Spleen (tissue), 13 donors: Measurements from ENCODE around the gene LMCD1. TPM values are rescaled to one million over a fixed set of nuclear protein-coding genes. Genes with fewer than 3 reads are reported as not detected.

Experiments used
- DNase-seq: peaks from one replicate; pipeline ENCODE4 v3.0.0-alpha.2; 2020
- H3K27ac ChIP-seq, 8 donors: fragments of 200-600 bp; sonication (generic) in 7 of 8; 1 replicate in 4 of 8; 2 replicates in 4 of 8; pipeline versions ENCODE4 v1.5.0 to v1.8.0; 2016 to 2021; ENCODE audit warnings: inconsistent platforms in 4 of 8, mild to moderate bottlenecking in 4 of 8, moderate library complexity in 1 of 8
- H3K27me3 ChIP-seq, 7 donors: fragments of 200-600 bp; sonication (generic) in 6 of 7; replicated peaks in 1 of 7; 1 replicate in 4 of 7; 2 replicates in 3 of 7; pipeline versions ENCODE4 v1.5.0 to v1.8.0; 2016 to 2021; ENCODE audit warnings: inconsistent platforms in 3 of 7, mild to moderate bottlenecking in 1 of 7
- H3K36me3 ChIP-seq, 6 donors: fragments of 200-600 bp; sonication (generic) in 5 of 6; 1 replicate in 4 of 6; 2 replicates in 2 of 6; pipeline versions ENCODE4 v1.5.0 to v1.8.0; 2016 to 2021; ENCODE audit warnings: inconsistent platforms in 2 of 6
- H3K4me1 ChIP-seq, 6 donors: fragments of 200-600 bp; sonication (generic) in 5 of 6; 1 replicate in 3 of 6; 2 replicates in 3 of 6; pipeline versions ENCODE4 v1.5.0 to v1.8.0; 2016 to 2021; ENCODE audit warnings: inconsistent platforms in 3 of 6
- H3K4me3 ChIP-seq, 8 donors: fragments of 200-600 bp; sonication (generic) in 7 of 8; 1 replicate in 4 of 8; 2 replicates in 4 of 8; pipeline versions ENCODE4 v1.5.0 to v1.8.0; 2016 to 2021; ENCODE audit warnings: inconsistent platforms in 4 of 8, mild to moderate bottlenecking in 4 of 8, moderate library complexity in 2 of 8
- H3K9me3 ChIP-seq, 8 donors: fragments of 200-600 bp; sonication (generic) in 7 of 8; 1 replicate in 4 of 8; 2 replicates in 4 of 8; pipeline versions ENCODE4 v1.5.0 to v1.8.0; 2016 to 2021; ENCODE audit warnings: inconsistent platforms in 4 of 8
- CTCF ChIP-seq, 11 experiments: fragments of 200-600 bp in 7 of 11; fragments of 450-650 bp in 4 of 11; sonication (generic) in 4 of 11; IDR thresholded peaks in 8 of 11; conservative IDR thresholded peaks in 3 of 11; 1 replicate in 7 of 11; 2 replicates in 4 of 11; pipeline versions ENCODE4 v1.4.0 to v1.8.0; 2016 to 2021; ENCODE audit warnings: antibody characterized with exemption in 11 of 11, inconsistent platforms in 4 of 11, mild to moderate bottlenecking in 1 of 11
- POLR2A ChIP-seq, 3 donors: fragments of 450-650 bp; IDR thresholded peaks; one replicate each; pipeline ENCODE4 v1.5.1; 2017; ENCODE audit warnings: antibody characterized with exemption in 3 of 3, mild to moderate bottlenecking in 1 of 3
- POLR2AphosphoS5 ChIP-seq, 3 donors: sonication (generic); formaldehyde crosslinking; IDR thresholded peaks; one replicate each; pipeline ENCODE4 v1.5.1; 2017; ENCODE audit warnings: antibody characterized with exemption in 3 of 3
- WGBS, 5 donors: extraction: QIAGEN DNeasy Blood & Tissue Kit in 3 of 5; methylation state at CpG; one replicate each; pipeline versions ENCODE4 v1.1.5 to v1.1.7; 2013 to 2018; 5-methylcytosine and 5-hydroxymethylcytosine counted together
- intact Hi-C: fragments of 100-400 bp; cut with DNase I; formaldehyde crosslinking; loops from one replicate; pipeline ENCODE4 v1.15.0; 2023; ENCODE audit warnings: low total_unique reads
- long read RNA-seq, 2 donors: transcript quantifications; one replicate each; lab custom pipeline, GENCODE V29; 2026
- polyA plus RNA-seq, 3 donors: library from polyadenylated mRNA; stranded (reverse); fragments of 200-250 nt; gene quantifications; one replicate each; pipeline ENCODE4 v1.2.1, GENCODE V29; 2013
- total RNA-seq, 7 donors: library from RNA; depleted of rRNA in 3 of 7; stranded (reverse); fragments of >200 nt in 3 of 7; fragmentation: NEBNext Ultra II Directional in 4 of 7; extraction: Animal tissue kit (Norgen Biotek cat#: 25700) in 4 of 7; gene quantifications; one replicate each; pipeline versions ENCODE4 v1.1.0 to v1.2.1, GENCODE V29; 2016 to 2021
- donor health status: healthy with polysubstance abuse.
- donor health status: DM: no; HTN: no; CAD: no; lungs with moderate emphysema.
- donor health status: DM: no; HTN: no; CAD: no.
- donor health status: Bipolar disorder and iron deficiency.
- donor health status: healthy.
- donor health status: DM: no; HTN: no; CAD: no.
- donor health status: DM: yes; HTN: yes; CAD: no.

Gene LMCD1
- total RNA-seq (100 to 1,000 TPM in 1 of 7 donors, 10 to 100 TPM in 6; 60.3 to 203 (median 81.5) TPM), polyA plus RNA-seq (10 to 100 TPM; 24.5 to 44.0 (median 33.2) TPM)
- long read RNA-seq, donor 1, full-length matches to known transcripts, result 21 of 43 reads
- long read RNA-seq, donor 1, partial matches to known transcripts, result 22 of 43 reads
- long read RNA-seq, donor 1, other reads (novel, unspliced or antisense), result 0 of 43 reads
- long read RNA-seq, donor 2, full-length matches to known transcripts, result 22 of 22 reads
- long read RNA-seq, donor 2, partial matches to known transcripts, result 0 of 22 reads
- long read RNA-seq, donor 2, other reads (novel, unspliced or antisense), result 0 of 22 reads

- peak in 1 of 3 donors; percentile 56 for TF ChIP-seq POLR2A (IDR thresholded peaks at IDR 0.05)
- TF ChIP-seq POLR2AphosphoS5 (IDR thresholded peaks at IDR 0.05), result peak; percentile 87 to 92 (median 91)
- TF ChIP-seq CTCF (IDR thresholded peaks at IDR 0.05 in 8 of 11, conservative IDR thresholded peaks at IDR 0.05 in 3 of 11), result peak in 4 of 11 experiments; percentile 18 to 40 (median 30)
- Histone ChIP-seq H3K27me3 (peaks cover 0 to 14% (median 0%) of the 10 kb centered on the region in 7 donors), H3K9me3 (no peaks in the 10 kb centered on the region), H3K4me3 (peak within 1 kb of the TSS; percentile 29 to 71 (median 42)), H3K4me1 (peaks cover 8 to 61% (median 38%) of the 10 kb centered on the region in 6 donors), H3K36me3 (no peaks in the 10 kb centered on the region), H3K27ac (peak within 1 kb of the TSS; percentile 66 to 86 (median 80))
- WGBS, 5 donors, result 2 to 7% (median 3%) methylated on average over 29 to 49 of the region's 49 CpGs
- intact Hi-C loops, result no loop called here
- DNase-seq, result peak; percentile 94
Observed at GRCh38 chr3:8501371-8502131, at the start of gene LMCD1. Gene LMCD1, plus strand, starts transcription at chr3:8501823. Its CDS starts 116 bp downstream, at chr3:8501939.

- intact Hi-C loops, result no loop called here
- 78 to 89% (median 86%) methylated on average over 4 of the region's 4 CpGs for WGBS, 5 donors
- no peak for DNase-seq
- H3K4me3 ChIP-seq, result no peak overlapping the region
- TF ChIP-seq POLR2A (IDR thresholded peaks at IDR 0.05) (no peak), CTCF (IDR thresholded peaks at IDR 0.05 in 8 of 11, conservative IDR thresholded peaks at IDR 0.05 in 3 of 11) (no peak), POLR2AphosphoS5 (IDR thresholded peaks at IDR 0.05) (no peak)
- H3K4me1 ChIP-seq, result no peaks in the 10 kb centered on the region
- no peaks in the 10 kb centered on the region for H3K27me3 ChIP-seq
- no peaks in the 10 kb centered on the region for H3K36me3 ChIP-seq
- H3K27ac ChIP-seq, result no peak overlapping the region
- H3K9me3 ChIP-seq, result no peaks in the 10 kb centered on the region
Observed at GRCh38 chr3:8452112-8452511, 49.5 kb upstream of the LMCD1 start.

GRCh38 chr3:8453153-8453552 is 48.5 kb upstream of the LMCD1 start:
- 78 to 90% (median 85%) methylated on average over 5 of the region's 5 CpGs for WGBS, 5 donors
- no peak overlapping the region for H3K27ac ChIP-seq
- no peaks in the 10 kb centered on the region for H3K4me1 ChIP-seq
- TF ChIP-seq CTCF (IDR thresholded peaks at IDR 0.05 in 8 of 11, conservative IDR thresholded peaks at IDR 0.05 in 3 of 11) (no peak), POLR2AphosphoS5 (IDR thresholded peaks at IDR 0.05) (no peak), POLR2A (IDR thresholded peaks at IDR 0.05) (no peak)
- no peaks in the 10 kb centered on the region for H3K27me3 ChIP-seq
- no peak overlapping the region for H3K4me3 ChIP-seq
- no peak for DNase-seq
- H3K9me3 ChIP-seq, result no peaks in the 10 kb centered on the region
- intact Hi-C loops, result no loop called here
- H3K36me3 ChIP-seq, result no peaks in the 10 kb centered on the region
